ENCODE results near the gene RILPL2.

Gene RILPL2

GRCh38 chr12:123478069-123478468 lies 41.6 kb upstream of the RILPL2 start:
- no peak for TF ChIP-seq CTCF (IDR thresholded peaks at IDR 0.05; ENCODE audit: low read depth, low read length)
- no peak overlapping the region for H3K4me3 ChIP-seq (ENCODE audit: low read depth, low read length)

- TF ChIP-seq CTCF (IDR thresholded peaks at IDR 0.05; ENCODE audit: low read depth, low read length): no peak
- H3K4me3 ChIP-seq (ENCODE audit: low read depth, low read length): no peak overlapping the region
Measured at GRCh38 chr12:123475246-123475703, 38.8 kb upstream of the RILPL2 start.

- TF ChIP-seq CTCF (IDR thresholded peaks at IDR 0.05; ENCODE audit: low read depth, low read length): no peak
- H3K4me3 ChIP-seq (ENCODE audit: low read depth, low read length): no peak overlapping the region
Measured at GRCh38 chr12:123474485-123475245, 38.2 kb upstream of the RILPL2 start.

GRCh38 chr12:123472438-123472849 lies 36.0 kb upstream of the RILPL2 start:
- no peak overlapping the region for H3K4me3 ChIP-seq (ENCODE audit: low read depth, low read length)
- no peak for TF ChIP-seq CTCF (IDR thresholded peaks at IDR 0.05; ENCODE audit: low read depth, low read length)

- no peak overlapping the region for H3K4me3 ChIP-seq (ENCODE audit: low read depth, low read length)
- TF ChIP-seq CTCF (IDR thresholded peaks at IDR 0.05; ENCODE audit: low read depth, low read length): no peak
Measured at GRCh38 chr12:123471374-123472068, 35.0 kb upstream of the RILPL2 start.

GRCh38 chr12:123469978-123470377 lies 33.5 kb upstream of the RILPL2 start:
- no peak for TF ChIP-seq CTCF (IDR thresholded peaks at IDR 0.05; ENCODE audit: low read depth, low read length)
- H3K4me3 ChIP-seq (ENCODE audit: low read depth, low read length): no peak overlapping the region

- no peak for TF ChIP-seq CTCF (IDR thresholded peaks at IDR 0.05; ENCODE audit: low read depth, low read length)
- H3K4me3 ChIP-seq (ENCODE audit: low read depth, low read length): no peak overlapping the region
Measured at GRCh38 chr12:123468786-123469185, 32.3 kb upstream of the RILPL2 start.
